Bone marrow (tissue), 2 donors: ENCODE data around the gene TGFBRAP1.
"Not testable (repeated sequence)": the region's sequence is repeated elsewhere in the genome, so short reads cannot be mapped to it uniquely, and the experiment has no call there.

Source experiments
- DNase-seq, 2 donors: peaks; one replicate each; lab custom pipeline; 2025; lab: John Stamatoyannopoulos, UW

Gene TGFBRAP1

DNA sequence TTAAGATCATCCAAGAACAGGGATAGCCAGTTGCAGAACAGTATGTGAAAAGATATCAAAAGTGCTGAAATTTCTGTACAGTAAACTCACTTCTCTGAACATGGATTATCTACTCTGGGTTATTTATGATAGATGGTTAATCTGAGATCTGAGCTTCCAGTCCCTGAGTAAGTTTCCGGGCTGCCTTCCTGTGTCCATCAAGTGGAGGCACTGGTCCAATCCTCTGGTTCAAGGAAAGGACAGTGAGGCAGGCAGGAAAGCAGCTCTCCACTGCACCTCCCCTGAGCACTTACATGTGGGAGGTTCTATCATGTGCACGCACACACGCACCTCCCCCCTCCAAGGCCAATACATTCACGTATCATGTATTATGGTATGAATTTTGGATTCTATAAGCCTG lies 55.5 kb downstream of the TGFBRAP1 start:
- no peak for DNase-seq

DNA sequence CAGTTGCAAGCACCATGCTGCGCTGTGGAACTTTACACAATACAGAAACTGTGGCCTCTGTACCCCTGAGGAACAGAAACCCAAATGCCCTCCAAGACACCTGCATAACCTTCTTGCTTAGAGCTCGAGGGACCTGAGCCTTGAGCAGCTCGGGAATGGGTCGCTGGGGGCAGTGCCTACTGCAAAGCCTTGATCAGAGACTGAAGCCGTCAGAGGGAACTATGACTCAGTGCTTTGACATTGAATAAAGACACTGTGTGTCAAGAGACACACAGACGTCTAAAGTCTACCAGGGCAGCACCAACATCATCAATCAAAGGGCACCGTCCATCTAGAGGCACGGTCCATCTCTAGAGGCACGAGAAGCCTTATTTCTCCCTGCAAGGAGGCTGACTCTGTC lies 57.4 kb downstream of the TGFBRAP1 start:
- no peak for DNase-seq

DNA sequence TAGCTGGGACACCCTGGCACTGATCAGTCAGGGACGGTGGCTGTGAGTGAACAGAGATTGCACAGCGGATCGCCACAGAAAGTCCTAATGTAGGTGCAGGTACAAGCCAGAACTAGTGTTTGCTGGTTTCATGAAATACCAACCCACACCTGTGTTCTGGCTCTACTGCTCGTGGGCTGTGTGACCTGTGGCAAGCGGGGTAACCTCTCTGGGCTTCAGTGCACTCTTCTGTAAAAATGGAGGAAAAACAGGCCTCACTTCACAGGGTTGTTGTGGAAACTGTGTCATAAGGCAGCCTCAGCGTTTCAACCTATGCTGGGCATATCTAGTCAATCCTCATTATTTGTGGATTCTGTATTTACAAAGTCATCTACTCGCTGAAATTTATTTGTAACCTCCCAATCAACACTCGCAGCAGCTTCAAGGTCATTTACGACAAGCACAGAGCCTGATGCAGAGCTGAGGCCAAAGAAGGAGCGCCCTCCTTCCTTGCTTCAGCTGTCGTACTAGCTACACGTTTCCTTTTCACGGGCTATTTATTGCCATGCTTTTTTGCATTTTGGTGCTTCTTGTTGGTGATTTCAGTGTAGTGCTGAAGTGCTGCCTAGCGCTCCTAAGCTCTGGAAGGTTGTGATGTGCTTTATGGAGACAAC lies 58.0 kb downstream of the TGFBRAP1 start:
- DNase-seq, result no peak

DNA sequence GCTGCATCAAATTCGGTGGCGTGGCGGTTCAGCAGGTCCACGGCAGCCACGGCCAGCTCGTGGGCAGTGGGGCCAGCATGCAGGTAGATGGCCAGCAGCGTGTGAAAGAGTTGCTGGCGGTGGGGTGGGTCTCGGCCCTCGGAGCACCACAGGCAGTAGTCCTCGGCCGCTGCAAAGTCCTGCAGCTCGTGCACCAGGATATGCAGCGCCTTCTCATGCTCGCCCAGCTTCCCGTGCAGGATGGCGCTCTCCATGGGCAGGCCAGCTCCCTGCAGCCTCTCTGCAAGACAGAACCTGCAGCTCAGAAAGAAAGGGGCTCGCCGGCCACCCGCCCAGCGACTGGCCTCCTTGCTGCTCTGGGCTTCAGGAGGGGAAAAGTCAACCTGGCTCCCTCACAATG lies 60.1 kb downstream of the TGFBRAP1 start:
- DNase-seq, result no peak

DNA sequence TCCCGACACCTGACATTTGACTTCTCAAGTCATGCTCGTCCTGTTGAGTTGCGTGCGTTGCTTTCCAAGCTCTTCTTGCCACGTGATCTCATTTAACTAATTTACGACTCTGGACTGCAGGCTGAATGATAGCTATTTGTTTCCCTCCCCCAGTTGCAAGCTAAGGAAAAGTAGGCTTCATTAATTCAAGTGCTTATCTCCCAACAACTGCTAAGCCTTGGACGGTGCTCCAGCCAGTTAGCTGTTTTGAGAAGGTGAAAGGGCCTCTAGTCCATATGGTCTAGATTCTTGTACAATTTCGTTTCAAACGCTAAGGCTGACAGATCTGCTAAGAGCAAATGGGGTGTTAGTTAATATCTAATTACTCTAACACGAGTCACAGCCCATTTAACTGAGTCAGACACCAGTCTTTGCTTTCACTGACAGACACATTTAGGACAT lies 66.9 kb downstream of the TGFBRAP1 start:
- no peak for DNase-seq

DNA sequence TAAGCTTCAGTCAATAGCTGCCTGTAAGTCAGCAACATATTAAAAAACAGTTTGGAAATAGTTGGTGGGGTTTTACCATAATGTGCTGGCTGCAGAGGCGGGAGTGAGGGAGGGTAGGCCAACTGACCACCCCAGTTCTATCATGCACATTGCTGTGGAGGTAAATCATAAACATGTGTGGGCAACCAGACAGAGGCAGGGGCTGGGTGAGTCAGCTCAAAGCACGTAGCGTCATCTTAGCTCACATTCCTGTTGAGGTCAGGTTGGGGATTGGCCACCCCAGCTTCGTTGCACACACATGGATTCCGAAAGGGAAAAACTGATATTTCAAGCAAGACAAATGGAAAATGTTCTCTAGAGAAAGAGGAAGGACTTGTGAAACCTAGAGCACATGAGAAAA lies 68.5 kb downstream of the TGFBRAP1 start:
- no peak for DNase-seq

DNA sequence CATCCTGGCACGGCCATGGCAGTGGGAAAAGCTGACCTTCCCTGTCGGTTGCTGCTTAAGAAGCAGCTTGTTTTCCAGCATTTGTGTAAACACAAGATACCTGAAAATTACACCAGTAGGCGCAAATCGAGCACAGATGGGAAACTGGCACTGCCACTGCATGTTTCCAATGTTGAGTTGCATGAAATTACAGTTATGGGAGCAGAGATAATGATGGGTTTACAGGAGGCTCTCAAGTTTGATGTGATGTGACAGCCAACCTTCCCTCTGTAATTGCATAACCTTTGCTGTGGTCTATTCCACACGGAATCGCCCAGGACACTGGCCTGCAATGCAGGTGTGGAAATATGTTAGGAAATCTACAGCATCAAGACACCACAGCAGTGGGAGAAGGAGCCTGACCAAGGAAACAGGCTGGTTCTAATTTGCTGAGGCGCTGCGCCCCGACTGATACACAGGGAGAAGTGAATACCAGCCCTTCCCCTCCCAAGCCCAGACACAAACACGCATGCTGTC lies 70.6 kb downstream of the TGFBRAP1 start:
- DNase-seq, result no peak

DNA sequence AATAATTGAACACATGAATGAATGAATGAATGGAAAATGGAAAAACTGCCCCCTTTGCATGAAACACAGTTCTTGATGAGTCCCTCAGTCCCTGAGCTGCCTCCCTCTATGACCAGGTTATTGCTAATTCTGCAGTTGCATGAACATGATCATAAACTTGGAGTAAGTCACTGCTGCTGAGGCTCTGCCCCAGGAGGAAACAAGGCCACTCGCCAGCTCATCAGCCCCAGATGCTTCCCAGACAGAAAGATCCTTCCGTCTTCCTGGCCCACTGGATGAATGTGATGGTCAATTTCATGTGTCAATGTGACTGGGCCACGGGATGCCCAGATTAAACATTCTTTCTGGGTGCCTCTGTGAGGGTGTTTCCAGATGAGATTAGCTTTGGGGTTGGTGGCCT lies 71.6 kb downstream of the TGFBRAP1 start:
- no peak for DNase-seq

DNA sequence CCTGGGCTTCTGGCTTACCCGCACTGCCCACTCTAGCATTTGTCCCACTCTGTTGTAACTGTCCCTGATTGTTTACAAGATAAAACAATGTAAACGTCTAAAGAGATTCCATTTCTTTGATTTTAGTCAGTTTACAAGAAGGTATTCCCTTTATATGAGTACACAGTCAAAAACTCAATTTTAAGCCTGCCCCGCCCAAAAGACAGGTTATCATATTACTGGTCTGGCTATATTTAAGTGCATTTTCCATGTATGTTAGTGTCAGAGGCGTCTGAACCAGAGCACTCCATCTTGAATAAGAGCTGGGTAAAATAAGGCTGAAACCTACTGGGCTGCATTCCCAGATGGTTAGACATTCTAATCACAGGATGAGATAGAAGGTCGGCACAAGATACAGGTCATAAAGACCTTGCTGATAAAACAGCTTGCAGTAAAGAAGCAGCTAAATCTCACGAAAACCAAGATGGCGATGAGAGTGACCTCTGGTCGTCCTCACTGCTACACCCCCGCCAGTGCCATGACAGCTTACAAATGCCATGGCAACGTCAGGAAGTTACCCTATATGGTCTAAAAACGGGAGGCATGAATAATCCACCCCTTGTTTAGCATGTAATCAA lies 73.0 kb downstream of the TGFBRAP1 start:
- no peak for DNase-seq

DNA sequence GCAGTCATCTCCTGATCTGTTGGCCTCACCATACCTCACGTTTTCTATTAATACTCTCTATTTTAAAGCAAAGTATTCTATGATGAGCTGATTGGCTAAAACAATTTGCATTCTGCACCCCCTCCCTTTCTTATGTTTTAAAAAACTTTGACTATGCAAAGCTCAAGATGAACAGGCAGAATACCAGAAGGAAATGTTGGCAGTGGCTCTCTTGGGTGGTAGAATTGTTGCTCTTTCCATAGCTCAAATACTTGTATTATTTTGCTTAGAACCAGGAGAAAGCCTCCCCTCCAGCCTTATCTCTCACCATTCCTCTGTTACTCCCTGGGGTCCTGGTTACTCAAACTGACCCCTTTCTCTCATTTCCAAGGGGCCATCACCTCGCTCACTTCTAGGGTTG lies 73.6 kb downstream of the TGFBRAP1 start:
- DNase-seq, result no peak

DNA sequence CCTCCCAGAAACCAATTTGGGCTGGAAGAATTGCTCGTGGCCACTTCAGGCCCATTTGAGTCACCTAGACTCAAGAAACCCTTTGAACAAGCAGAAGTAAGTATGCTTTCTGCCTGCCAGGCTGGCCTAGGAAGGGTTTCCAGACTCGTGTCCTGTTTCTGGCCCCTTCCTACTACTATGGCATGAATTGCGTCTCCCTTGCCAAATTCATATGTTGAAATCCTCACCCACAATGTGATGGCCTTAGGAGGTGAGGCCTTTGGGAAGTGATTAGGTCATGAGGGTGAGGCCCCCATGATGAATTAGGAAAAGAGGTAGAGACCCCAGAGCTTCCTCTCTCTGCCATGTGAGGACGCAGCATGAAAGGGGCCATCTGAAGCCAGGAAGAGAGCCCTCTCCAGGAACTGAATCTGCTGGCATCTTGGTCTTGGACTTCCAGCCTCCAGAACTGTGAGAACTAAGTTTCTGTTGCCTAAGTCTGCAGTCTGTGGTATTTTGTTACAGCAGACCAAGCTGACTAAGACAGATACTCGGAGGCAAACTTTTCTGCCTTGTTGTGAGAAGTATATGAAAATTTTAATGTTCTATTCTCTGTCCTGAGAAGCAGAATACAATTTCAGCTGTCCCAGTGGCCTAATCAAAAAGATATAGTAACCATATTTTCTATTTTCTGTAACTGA lies 74.9 kb downstream of the TGFBRAP1 start:
- DNase-seq, result no peak

DNA sequence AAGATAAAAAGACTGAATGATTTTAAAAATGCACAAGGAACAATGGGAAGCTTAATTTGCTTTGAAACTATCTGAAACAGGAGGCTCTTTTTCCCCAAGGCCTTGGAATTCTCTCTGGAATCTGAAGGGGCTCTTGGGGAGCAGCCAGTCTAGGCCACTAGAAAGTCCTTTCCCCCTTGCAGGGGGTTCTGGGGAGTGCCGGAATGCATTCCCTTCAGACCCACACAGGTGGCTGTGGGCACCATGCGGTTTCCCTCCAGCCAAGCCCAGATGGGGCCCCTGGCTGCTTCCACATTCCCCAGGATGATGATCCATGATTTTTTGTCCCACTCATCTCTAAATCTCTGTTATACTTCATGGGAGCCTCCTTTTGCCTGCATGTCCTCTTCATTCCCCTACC lies 77.3 kb downstream of the TGFBRAP1 start:
- no peak for DNase-seq

DNA sequence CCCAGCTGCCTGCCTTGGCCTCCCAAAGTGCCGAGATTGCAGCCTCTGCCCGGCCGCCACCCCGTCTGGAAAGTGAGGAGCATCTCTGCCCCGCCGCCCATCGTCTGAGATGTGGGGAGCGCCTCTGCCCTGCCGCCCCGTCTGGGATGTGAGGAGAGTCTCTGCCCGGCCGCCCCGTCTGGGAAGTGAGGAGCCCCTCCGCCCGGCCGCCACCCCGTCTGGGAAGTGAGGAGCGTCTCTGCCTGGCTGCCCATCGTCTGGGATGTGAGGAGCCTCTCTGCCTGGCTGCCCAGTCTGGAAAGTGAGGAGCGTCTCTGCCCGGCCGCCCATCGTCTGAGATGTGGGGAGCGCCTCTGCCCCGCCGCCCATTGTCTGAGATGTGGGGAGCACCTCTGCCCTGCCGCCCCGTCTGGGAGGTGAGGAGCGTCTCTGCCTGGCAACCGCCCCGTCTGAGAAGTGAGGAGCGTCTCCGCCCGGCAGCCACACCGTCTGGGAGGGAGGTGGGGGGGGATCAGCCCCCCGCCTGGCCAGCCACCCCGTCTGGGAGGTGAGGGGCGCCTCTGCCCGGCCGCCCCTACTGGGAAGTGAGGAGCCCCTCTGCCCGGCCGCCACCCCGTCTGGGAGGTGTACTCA lies 78.4 kb downstream of the TGFBRAP1 start:
- not testable (repeated sequence) for DNase-seq

DNA sequence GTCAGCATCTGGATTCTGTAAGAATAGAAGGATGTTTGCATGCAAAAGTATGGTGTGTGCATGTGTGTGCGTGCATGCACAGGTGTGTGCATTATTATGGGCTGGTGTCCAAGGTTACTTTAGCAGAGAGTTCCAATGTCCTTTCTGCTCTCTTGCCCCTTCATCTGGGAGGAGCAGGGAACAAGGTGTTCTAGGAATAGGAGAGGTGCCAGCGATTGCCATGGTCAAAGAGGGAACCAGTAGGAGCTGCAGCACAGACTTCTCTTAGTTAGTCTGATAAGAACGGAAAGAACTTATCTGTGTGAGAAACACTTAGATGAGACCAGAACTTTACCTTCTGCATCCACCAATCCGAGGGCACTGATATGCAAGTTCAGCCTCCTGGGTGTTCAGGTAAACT lies 79.6 kb downstream of the TGFBRAP1 start:
- no peak for DNase-seq

DNA sequence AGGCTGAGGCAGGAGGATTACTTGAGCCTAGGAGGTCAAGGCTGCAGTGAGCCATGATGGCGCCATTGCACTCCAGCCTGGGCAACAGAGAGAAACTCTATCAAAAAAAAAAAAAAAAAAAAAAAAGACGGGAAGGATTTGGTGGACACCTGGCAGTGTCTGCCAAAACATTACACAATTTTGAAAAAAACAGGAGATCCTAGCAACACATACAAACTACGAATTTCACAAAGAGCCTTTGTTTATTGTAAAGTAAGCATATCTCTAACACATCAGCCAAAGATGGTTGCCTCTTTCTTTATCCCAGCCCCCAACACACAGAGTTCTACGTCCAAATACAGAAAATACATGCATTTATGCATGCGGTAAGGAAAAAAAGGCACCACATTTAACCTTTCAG lies 80.4 kb downstream of the TGFBRAP1 start:
- no peak for DNase-seq

DNA sequence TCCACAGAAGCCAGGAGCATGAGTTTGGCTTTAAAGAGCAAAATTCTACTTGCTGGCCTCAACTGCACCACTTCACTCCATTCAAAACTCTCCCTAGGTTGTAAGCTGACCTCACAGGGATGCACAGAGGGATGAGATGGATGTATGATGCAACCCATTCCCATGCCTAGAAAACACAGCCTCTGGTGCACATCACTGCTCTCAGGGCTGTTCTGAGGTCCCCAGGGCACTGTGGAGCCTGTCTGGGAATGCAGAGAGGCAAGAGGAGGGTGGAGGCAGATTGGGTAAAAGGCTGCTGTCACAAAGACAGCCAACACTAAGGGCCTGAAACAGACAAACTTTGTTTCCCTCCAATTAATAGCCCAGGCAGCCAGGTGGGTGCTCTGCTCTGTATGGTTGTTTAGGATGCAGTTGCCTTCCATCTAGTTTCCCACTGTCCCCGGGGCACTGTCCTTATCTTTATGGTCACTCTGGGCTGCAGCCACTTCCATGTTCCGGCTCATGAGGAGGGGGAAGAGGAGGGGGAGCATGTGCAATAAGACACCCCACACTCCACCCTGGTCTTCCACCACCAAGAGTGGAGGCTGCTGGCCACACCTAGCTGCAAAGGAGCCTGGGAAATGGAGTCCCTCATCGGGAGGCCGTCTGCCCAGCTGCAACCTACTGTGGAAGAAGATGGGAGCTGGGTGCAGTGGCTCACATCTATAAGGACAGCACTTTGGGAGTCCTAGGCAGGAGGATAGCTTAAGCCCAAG lies 81.0 kb downstream of the TGFBRAP1 start:
- no peak for DNase-seq

DNA sequence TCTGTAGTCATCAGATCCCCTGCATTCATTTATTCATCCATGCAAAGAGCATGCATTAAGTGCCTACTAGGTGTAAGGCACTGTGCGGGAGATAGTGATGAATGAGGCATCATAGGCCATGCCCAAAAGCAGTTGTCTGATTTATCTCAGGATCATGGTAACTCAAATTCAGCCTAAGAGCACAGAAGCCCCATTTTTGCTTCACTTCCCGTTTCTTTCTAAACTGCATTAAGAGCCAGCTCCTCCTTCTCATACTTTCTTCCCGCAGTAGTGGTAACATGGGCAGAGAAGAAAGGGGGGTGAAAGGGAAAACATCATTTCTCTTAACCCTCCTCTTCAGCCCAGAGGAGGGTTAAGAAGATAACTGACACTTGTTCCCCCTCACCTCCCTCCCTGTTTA lies 85.1 kb downstream of the TGFBRAP1 start:
- DNase-seq, result no peak

DNA sequence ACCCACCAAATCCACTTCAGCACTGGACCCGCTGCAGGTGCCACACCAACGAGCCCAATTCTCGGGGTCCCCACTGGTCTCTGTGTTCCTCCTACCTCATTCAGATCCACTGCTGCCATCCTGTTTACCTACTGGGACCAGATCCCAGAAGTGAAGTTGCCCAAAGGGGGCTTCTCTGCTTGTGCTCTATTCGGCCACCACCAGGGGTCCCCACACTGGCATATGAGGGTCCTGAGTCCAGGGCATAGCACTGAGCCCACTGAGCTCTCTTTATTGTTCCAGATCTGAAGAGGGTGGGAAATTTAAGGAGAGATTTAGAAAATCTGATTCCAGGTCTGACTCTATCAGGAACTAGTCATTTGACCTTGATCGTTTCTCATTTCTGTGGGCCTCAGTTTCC lies 85.6 kb downstream of the TGFBRAP1 start:
- no peak for DNase-seq

DNA sequence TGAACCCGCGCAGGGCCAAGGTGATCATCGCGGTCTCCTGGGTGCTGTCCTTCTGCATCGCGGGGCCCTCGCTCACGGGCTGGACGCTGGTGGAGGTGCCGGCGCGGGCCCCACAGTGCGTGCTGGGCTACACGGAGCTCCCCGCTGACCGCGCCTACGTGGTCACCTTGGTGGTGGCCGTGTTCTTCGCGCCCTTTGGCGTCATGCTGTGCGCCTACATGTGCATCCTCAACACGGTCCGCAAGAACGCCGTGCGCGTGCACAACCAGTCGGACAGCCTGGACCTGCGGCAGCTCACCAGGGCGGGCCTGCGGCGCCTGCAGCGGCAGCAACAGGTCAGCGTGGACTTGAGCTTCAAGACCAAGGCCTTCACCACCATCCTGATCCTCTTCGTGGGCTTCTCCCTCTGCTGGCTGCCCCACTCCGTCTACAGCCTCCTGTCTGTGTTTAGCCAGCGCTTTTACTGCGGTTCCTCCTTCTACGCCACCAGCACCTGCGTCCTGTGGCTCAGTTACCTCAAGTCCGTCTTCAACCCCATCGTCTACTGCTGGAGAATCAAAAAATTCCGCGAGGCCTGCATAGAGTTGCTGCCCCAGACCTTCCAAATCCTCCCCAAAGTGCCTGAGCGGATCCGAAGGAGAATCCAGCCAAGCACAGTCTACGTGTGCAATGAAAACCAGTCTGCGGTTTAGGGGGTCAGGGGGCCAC lies 87.1 kb downstream of the TGFBRAP1 start:
- DNase-seq, result no peak

DNA sequence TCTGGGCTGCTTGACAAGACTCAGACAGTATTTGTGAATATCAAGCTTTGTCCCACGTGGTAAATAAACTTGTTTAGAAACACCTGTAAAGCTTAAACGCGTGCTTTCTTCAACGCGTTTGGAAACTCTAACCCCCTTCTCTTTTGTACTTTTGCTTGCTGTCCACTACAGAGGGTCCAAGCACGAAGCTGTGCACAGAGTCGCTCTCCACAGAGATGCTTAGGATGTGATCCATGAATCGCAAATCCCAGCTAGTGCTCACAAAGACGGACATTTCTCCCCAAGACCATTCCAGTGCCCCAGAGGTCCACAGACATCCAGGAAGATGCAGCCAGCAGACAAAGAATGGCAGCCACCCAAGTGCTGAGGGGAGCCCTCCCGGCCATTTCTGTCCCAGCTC lies 88.1 kb downstream of the TGFBRAP1 start, which contains the start of gene GPR45:
GPR45 (plus strand) TSS at position 301 of the 400 bp plus-strand sequence. CDS start 116 bp downstream, outside the sequence.
- no peak for DNase-seq

DNA sequence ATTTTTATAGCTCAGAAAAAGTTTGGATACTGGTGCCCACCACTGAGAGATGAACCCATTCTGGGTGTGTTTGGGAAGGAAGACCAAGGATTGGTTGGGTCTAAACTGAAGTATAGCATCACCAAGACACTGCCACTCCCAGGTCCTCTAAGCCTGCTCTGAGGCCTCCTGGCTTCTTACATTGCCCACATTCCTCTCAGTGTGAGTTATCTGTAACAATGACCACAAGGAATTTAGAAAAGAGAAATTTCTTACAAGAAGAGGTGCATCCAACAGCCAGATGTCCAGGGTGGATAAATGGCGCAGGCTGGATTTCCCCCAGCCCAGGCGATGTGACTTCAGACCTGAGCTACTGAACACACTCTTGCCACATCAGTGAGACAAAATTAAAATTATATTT lies 89.6 kb downstream of the TGFBRAP1 start:
- no peak for DNase-seq
